Pancreas (tissue), 10 donors: ENCODE results near the gene SEMA4G. TPM values are rescaled to one million over a fixed set of nuclear protein-coding genes. Genes with fewer than 3 reads are reported as not detected.

ENCODE experiments used
- ATAC-seq, 4 donors: fragments of 200-7000 bp; cut with Tn5 transposase; one replicate each; pipeline versions ENCODE4 v1.8.0 to v1.9.1; 2020; ENCODE audit warnings: mild to moderate bottlenecking in 4 of 4, moderate library complexity in 4 of 4
- DNase-seq, 6 donors: peaks; one replicate each; pipeline ENCODE4 v3.0.0-alpha.2; 2020
- FAIRE-seq: peaks from 2 replicates; lab custom pipeline; 2012; peaks lifted over from hg19 to GRCh38; lab: Jason Lieb, UNC
- H3K27ac ChIP-seq, 4 donors: fragments of 200-600 bp; sonication (generic); 1 replicate in 3 of 4; 2 replicates in 1 of 4; pipeline versions ENCODE4 v1.5.0 to v1.8.0; 2020
- H3K27me3 ChIP-seq, 4 donors: fragments of 200-600 bp; one replicate each; pipeline ENCODE4 v1.8.0; 2021
- H3K36me3 ChIP-seq, 3 donors: fragments of 200-600 bp; sonication (generic) in 1 of 3; one replicate each; pipeline versions ENCODE4 v1.5.0 to v1.8.0; 2020 to 2021
- H3K4me1 ChIP-seq, 3 donors: fragments of 200-600 bp; one replicate each; pipeline ENCODE4 v1.8.0; 2021
- H3K4me3 ChIP-seq, 4 donors: fragments of 200-600 bp; sonication (generic) in 2 of 4; one replicate each; pipeline versions ENCODE4 v1.5.0 to v1.8.0; 2020 to 2021
- H3K9me3 ChIP-seq, 4 donors: fragments of 200-600 bp; one replicate each; pipeline ENCODE4 v1.8.0; 2021
- CTCF ChIP-seq, 4 donors: fragments of 200-600 bp; sonication (generic) in 3 of 4; IDR thresholded peaks; one replicate each; pipeline versions ENCODE4 v1.5.0 to v1.8.0; 2021; ENCODE audit warnings: antibody characterized with exemption in 4 of 4
- WGBS, 2 donors: extraction: QIAGEN DNeasy Blood & Tissue Kit; methylation state at CpG; one replicate each; pipeline ENCODE4 v1.1.7; 2013; 5-methylcytosine and 5-hydroxymethylcytosine counted together
- intact Hi-C, 3 donors: fragments of 100-400 bp; cut with DNase I; formaldehyde crosslinking; loops; one replicate each; pipeline versions ENCODE4 v1.11.1 to v1.14.2; 2022
- polyA plus RNA-seq, 2 donors: library from polyadenylated mRNA; stranded (reverse); fragments of 200-250 nt; gene quantifications; one replicate each; pipeline ENCODE4 v1.2.3, GENCODE V29; 2013
- total RNA-seq, 6 donors: library from RNA; stranded (reverse); fragmentation: NEBNext Ultra II Directional in 4 of 6; extraction: Animal tissue kit (Norgen Biotek cat#: 25700) in 4 of 6; gene quantifications; one replicate each; pipeline versions ENCODE4 v1.2.1 to v1.2.4, GENCODE V29; 2021 to 2023
- donor health status: healthy with polysubstance abuse.
- donor health status: DM: no; HTN: no; CAD: no; lungs with moderate emphysema.
- donor health status: DM: no; HTN: no; CAD: no.
- donor health status: control.
- donor health status: control.
- donor health status: Bipolar disorder and iron deficiency.
- donor health status: DM: yes; HTN: yes; CAD: no.
- donor health status: DM: no; HTN: no; CAD: no.
- donor health status: DM: no; HTN: no; CAD: no.
- donor health status: DM: yes; HTN: yes; CAD: no.

SEMA4G gene
- total and polyA plus RNA-seq, 8 donors, result 8.7 to 36.4 (median 15.3) TPM

- Histone ChIP-seq H3K4me1 (no peaks in the 10 kb centered on the region), H3K27ac (no peak overlapping the region), H3K9me3 (no peaks in the 10 kb centered on the region), H3K36me3 (peaks cover 7 to 80% (median 12%) of the 10 kb centered on the region in 3 donors), H3K4me3 (no peak overlapping the region), H3K27me3 (no peaks in the 10 kb centered on the region)
- intact Hi-C loops, result no loop called here
- no peak for TF ChIP-seq CTCF (IDR thresholded peaks at IDR 0.05)
- no peak for DNase-seq
- ATAC-seq, result no peak
- no peak for FAIRE-seq
These were observed 23.6 kb upstream of the SEMA4G start for GRCh38 chr10:100945754-100946153.

DNA sequence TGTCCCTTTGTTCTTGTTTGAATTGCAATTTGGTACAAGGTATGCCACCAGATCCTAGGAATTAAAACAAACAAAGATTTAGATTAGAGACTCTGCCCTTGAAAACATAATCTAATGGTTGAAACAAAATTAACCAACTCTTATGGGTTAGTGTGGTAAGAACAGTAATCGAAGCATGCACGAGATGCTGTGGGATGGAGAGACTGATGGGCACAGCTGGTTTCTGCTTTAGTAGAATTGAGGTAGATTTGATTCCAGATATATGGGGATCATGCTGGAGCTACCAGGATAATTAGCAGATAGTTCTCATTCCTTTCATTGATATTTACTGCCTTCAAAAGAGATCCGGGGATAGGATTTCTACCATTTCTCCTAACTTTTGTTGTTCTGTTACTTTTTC, 20.4 kb upstream of the SEMA4G start:
- H3K36me3 ChIP-seq, result peaks cover 7 to 72% (median 11%) of the 10 kb centered on the region in 3 donors

DNA sequence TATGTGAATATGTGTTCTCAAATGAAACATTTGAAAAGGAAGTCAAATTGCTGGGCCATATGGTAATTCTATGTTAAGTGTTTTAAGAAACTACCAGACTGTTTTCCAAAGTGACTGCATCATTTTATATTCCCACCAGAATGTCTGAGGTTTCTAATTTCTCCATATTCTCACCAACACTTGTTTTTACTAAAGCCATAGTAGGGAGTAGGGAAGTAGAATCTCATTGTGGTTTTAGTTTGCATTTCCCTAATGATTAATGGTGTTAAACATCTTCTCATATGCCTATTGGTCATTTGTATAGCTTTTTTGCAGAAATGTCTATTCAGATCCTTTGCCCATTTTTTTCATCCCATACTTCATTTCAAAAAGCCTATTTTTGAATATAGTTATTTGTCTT, 9.1 kb upstream of the SEMA4G start:
- H3K36me3 ChIP-seq, result peaks cover 0 to 11% (median 8%) of the 10 kb centered on the region in 3 donors
- FAIRE-seq, result no peak

More for the DNA sequence above, 20.4 kb upstream of the SEMA4G start:
- DNase-seq (no peak), FAIRE-seq (no peak), ATAC-seq (no peak)
- intact Hi-C loops, result no loop called here
- H3K4me3 ChIP-seq, result no peak overlapping the region
- no peak for TF ChIP-seq CTCF (IDR thresholded peaks at IDR 0.05)
- H3K4me1 ChIP-seq, result no peaks in the 10 kb centered on the region
- no peaks in the 10 kb centered on the region for H3K27me3 ChIP-seq
- no peak overlapping the region for H3K27ac ChIP-seq
- WGBS, 2 donors, result 77 to 83% methylated on average over 3 of the region's 3 CpGs
- H3K9me3 ChIP-seq, result no peaks in the 10 kb centered on the region

GRCh38 chr10:100962351-100963080, 6.8 kb upstream of the SEMA4G start:
- H3K36me3 ChIP-seq, result peaks cover 0 to 11% (median 0%) of the 10 kb centered on the region in 3 donors

More for the DNA sequence above, 9.1 kb upstream of the SEMA4G start:
- Histone ChIP-seq H3K4me1 (no peaks in the 10 kb centered on the region), H3K9me3 (no peaks in the 10 kb centered on the region), H3K27me3 (no peaks in the 10 kb centered on the region), H3K27ac (no peak overlapping the region), H3K4me3 (no peak overlapping the region)
- DNase-seq, result no peak
- TF ChIP-seq CTCF (IDR thresholded peaks at IDR 0.05), result no peak
- ATAC-seq, result no peak
- intact Hi-C loops, result no loop called here

More at GRCh38 chr10:100962351-100963080, 6.8 kb upstream of the SEMA4G start:
- no peak overlapping the region for H3K27ac ChIP-seq
- no peaks in the 10 kb centered on the region for H3K27me3 ChIP-seq
- H3K4me1 ChIP-seq, result no peaks in the 10 kb centered on the region
- TF ChIP-seq CTCF (IDR thresholded peaks at IDR 0.05), result no peak
- ATAC-seq (no peak), DNase-seq (no peak), FAIRE-seq (no peak)
- intact Hi-C loops, result no loop called here
- no peak overlapping the region for H3K4me3 ChIP-seq
- H3K9me3 ChIP-seq, result no peaks in the 10 kb centered on the region
- 82 to 85% methylated on average over 4 of the region's 4 CpGs for WGBS, 2 donors
